OCI-LY7 (cell line): ENCODE results near the gene SPSB3. TPM values are rescaled to one million over a fixed set of nuclear protein-coding genes. Genes with fewer than 3 reads are reported as not detected.

Source experiments
- BruUV-seq: library from RNA; stranded (reverse); fragments of 400-500 nt; replicated peaks from 2 replicates; lab custom pipeline; 2021; lab: Mats Ljungman, UMichigan
- CTCF ChIA-PET: fragments of 300-600 bp; sonication (Branson Sonifier 250); formaldehyde crosslinking; loops from one replicate; lab custom pipeline; 2022; ENCODE audit warnings: antibody characterized with exemption; ENCODE audit not compliant: unreplicated experiment; lab: Charles Lee
- POLR2A ChIA-PET: fragments of 300-600 bp; sonication (Branson Sonifier 250); formaldehyde crosslinking; loops from one replicate; lab custom pipeline; 2022; ENCODE audit warnings: antibody characterized with exemption; lab: Charles Lee
- DNase-seq: peaks from one replicate; pipeline ENCODE4 v3.0.0-alpha.2; 2015; ENCODE audit warnings: low spot score
- H2AFZ ChIP-seq: fragments of 200-600 bp; sonication (generic), shearing (Covaris generic); 2 replicates; pipeline ENCODE4 v1.6.1; 2014; ENCODE audit warnings: mild to moderate bottlenecking, antibody characterized with exemption, low read length, moderate library complexity
- H3K27ac ChIP-seq: fragments of 200-600 bp; sonication (generic); 2 replicates; pipeline ENCODE4 v1.5.1; 2014; ENCODE audit warnings: mixed run types, low read depth, mild to moderate bottlenecking, moderate library complexity, low read length, inconsistent platforms; ENCODE audit not compliant: poor library complexity, severe bottlenecking
- H3K36me3 ChIP-seq: fragments of 200-600 bp; sonication (generic); 2 replicates; pipeline ENCODE4 v1.6.1; 2014; ENCODE audit warnings: mild to moderate bottlenecking, antibody characterized with exemption, low read length, moderate library complexity, mixed read lengths; ENCODE audit not compliant: insufficient read depth
- H3K4me1 ChIP-seq: fragments of 200-600 bp; sonication (generic); 2 replicates; pipeline ENCODE4 v1.5.1; 2014; ENCODE audit warnings: mild to moderate bottlenecking, low read length; ENCODE audit not compliant: insufficient read depth, poor library complexity, severe bottlenecking
- H3K4me2 ChIP-seq: fragments of 200-600 bp; sonication (generic); 2 replicates; pipeline ENCODE4 v1.6.1; 2014; ENCODE audit warnings: mild to moderate bottlenecking, low read length
- H3K4me3 ChIP-seq: fragments of 200-600 bp; sonication (generic); 2 replicates; pipeline ENCODE4 v1.5.1; 2014; ENCODE audit warnings: mild to moderate bottlenecking, low read depth, low read length; ENCODE audit not compliant: poor library complexity, severe bottlenecking
- H3K79me2 ChIP-seq: fragments of 200-600 bp; sonication (generic); 2 replicates; pipeline ENCODE4 v1.6.1; 2016; ENCODE audit warnings: low read depth, mild to moderate bottlenecking, low read length, moderate library complexity, mixed read lengths; ENCODE audit not compliant: insufficient read depth
- H3K9me2 ChIP-seq: fragments of 200-600 bp; sonication (generic); 2 replicates; pipeline ENCODE4 v1.6.1; 2016; ENCODE audit warnings: mild to moderate bottlenecking, low read length, mixed read lengths; ENCODE audit not compliant: insufficient read depth
- H3K9me3 ChIP-seq: fragments of 200-600 bp; sonication (generic); 2 replicates; pipeline ENCODE4 v1.6.1; 2014; ENCODE audit warnings: mild to moderate bottlenecking, mixed run types, low read length, mixed read lengths
- H4K20me1 ChIP-seq: fragments of 200-600 bp; sonication (generic); 2 replicates; pipeline ENCODE4 v1.6.1; 2014; ENCODE audit warnings: mild to moderate bottlenecking, antibody characterized with exemption, low read length, moderate library complexity, mixed read lengths; ENCODE audit not compliant: insufficient read depth
- EZH2phosphoT487 ChIP-seq: fragments of 200-600 bp; sonication (generic); IDR thresholded peaks from 2 replicates; pipeline ENCODE4 v1.6.1; 2018; ENCODE audit warnings: low read depth, borderline replicate concordance, mild to moderate bottlenecking, mixed run types, antibody characterized with exemption, low read length, moderate library complexity, mixed read lengths
- intact Hi-C: fragments of 100-400 bp; cut with micrococcal nuclease; formaldehyde crosslinking; loops from one replicate; pipeline ENCODE4 v1.10.0; 2022; ENCODE audit not compliant: unreplicated experiment
- total RNA-seq, 2 experiments: library from RNA; depleted of rRNA in 1 of 2; stranded (reverse); fragments of >200 nt in 1 of 2; shearing (Covaris generic) in 1 of 2; gene quantifications; 2 replicates each; pipeline ENCODE4 v1.2.3, GENCODE V29; 2014 to 2022
- TF ChIP-seq, protein P1 (sequence below): fragments of 200-600 bp; sonication (generic); conservative IDR thresholded peaks from 2 replicates; pipeline ENCODE4 v1.5.1; 2014; ENCODE audit warnings: mild to moderate bottlenecking, antibody characterized with exemption, low read length, moderate library complexity, mixed read lengths

Gene SPSB3
- total RNA-seq, 2 experiments from 2014 or later, result 33.6 to 52.4 TPM

- no peaks in the 10 kb centered on the region; the same call in 1 of the 2 replicates for H4K20me1 ChIP-seq
- TF ChIP-seq, protein P1, sequence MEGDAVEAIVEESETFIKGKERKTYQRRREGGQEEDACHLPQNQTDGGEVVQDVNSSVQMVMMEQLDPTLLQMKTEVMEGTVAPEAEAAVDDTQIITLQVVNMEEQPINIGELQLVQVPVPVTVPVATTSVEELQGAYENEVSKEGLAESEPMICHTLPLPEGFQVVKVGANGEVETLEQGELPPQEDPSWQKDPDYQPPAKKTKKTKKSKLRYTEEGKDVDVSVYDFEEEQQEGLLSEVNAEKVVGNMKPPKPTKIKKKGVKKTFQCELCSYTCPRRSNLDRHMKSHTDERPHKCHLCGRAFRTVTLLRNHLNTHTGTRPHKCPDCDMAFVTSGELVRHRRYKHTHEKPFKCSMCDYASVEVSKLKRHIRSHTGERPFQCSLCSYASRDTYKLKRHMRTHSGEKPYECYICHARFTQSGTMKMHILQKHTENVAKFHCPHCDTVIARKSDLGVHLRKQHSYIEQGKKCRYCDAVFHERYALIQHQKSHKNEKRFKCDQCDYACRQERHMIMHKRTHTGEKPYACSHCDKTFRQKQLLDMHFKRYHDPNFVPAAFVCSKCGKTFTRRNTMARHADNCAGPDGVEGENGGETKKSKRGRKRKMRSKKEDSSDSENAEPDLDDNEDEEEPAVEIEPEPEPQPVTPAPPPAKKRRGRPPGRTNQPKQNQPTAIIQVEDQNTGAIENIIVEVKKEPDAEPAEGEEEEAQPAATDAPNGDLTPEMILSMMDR, result no peak
- no peak for TF ChIP-seq EZH2phosphoT487
- H3K4me2 ChIP-seq, result no peak overlapping the region
- intact Hi-C loops, result no loop called here
- H3K79me2 ChIP-seq, result peaks cover 16% of the 10 kb centered on the region
- H3K9me3 ChIP-seq, result no peaks in the 10 kb centered on the region
- ChIA-PET CTCF (no interaction called here), POLR2A (interaction anchor here (0.9 kb wide), 1 partner anchor 39 kb away, joined by 3 read pairs; the partner anchor contains the start of gene FAHD1)
- no peak overlapping the region for H3K27ac ChIP-seq
- no peak overlapping the region for H2AFZ ChIP-seq
- H3K4me1 ChIP-seq, result peaks cover 6% of the 10 kb centered on the region
- peaks cover 39% of the 10 kb centered on the region; the same call in 1 of the 2 replicates for H3K36me3 ChIP-seq
- no TSS peak for BruUV-seq
- no peak for DNase-seq
- H3K9me2 ChIP-seq, result no peaks in the 10 kb centered on the region
- H3K4me3 ChIP-seq, result no peak overlapping the region
Observed at GRCh38 chr16:1788708-1789100, 6.3 kb upstream of the SPSB3 start.

- no peak overlapping the region for H3K27ac ChIP-seq
- DNase-seq, result no peak
- no peaks in the 10 kb centered on the region; the same call in 1 of the 2 replicates for H4K20me1 ChIP-seq
- TF ChIP-seq EZH2phosphoT487, result no peak
- TF ChIP-seq, protein P1, result no peak
- peaks cover 6% of the 10 kb centered on the region for H3K4me1 ChIP-seq
- H3K9me3 ChIP-seq, result no peaks in the 10 kb centered on the region
- intact Hi-C loops, result no loop called here
- CTCF ChIA-PET, result no interaction called here
- no peak overlapping the region for H3K4me3 ChIP-seq
- POLR2A ChIA-PET, result no interaction called here
- H2AFZ ChIP-seq, result no peak overlapping the region
- no TSS peak for BruUV-seq
- H3K79me2 ChIP-seq, result peaks cover 21% of the 10 kb centered on the region
- no peaks in the 10 kb centered on the region for H3K9me2 ChIP-seq
- peaks cover 39% of the 10 kb centered on the region; the same call in 1 of the 2 replicates for H3K36me3 ChIP-seq
- no peak overlapping the region for H3K4me2 ChIP-seq
Observed at GRCh38 chr16:1788095-1788707, 5.8 kb upstream of the SPSB3 start.

GRCh38 chr16:1787322-1788094, 5.1 kb upstream of the SPSB3 start:
- H3K9me3 ChIP-seq, result no peaks in the 10 kb centered on the region
- CTCF ChIA-PET, result no interaction called here
- peaks cover 22% of the 10 kb centered on the region for H3K79me2 ChIP-seq
- intact Hi-C loops, result no loop called here
- no peak overlapping the region for H3K27ac ChIP-seq
- no peak for TF ChIP-seq EZH2phosphoT487
- TF ChIP-seq, protein P1, result no peak
- POLR2A ChIA-PET, result no interaction called here
- no peaks in the 10 kb centered on the region; the same call in 1 of the 2 replicates for H4K20me1 ChIP-seq
- DNase-seq, result no peak
- H2AFZ ChIP-seq, result no peak overlapping the region
- no TSS peak for BruUV-seq
- H3K4me3 ChIP-seq, result no peak overlapping the region
- peaks cover 39% of the 10 kb centered on the region; the same call in 1 of the 2 replicates for H3K36me3 ChIP-seq
- no peak overlapping the region for H3K4me2 ChIP-seq
- peaks cover 6% of the 10 kb centered on the region for H3K4me1 ChIP-seq
- H3K9me2 ChIP-seq, result no peaks in the 10 kb centered on the region
